ENCODE measurements around the gene FGF18. TPM values are rescaled to one million over a fixed set of nuclear protein-coding genes. Genes with fewer than 3 reads are reported as not detected.

FGF18 gene
- total RNA-seq, 4 donors from 2014 or later, result 0.14 to 0.32 TPM; not detected in 2

GRCh38 chr5:171433352-171433698 lies 13.9 kb downstream of the FGF18 start:
- Histone ChIP-seq H3K4me1 (no peaks in the 10 kb centered on the region), H3K9me3 (no peaks in the 10 kb centered on the region), H3K36me3 (no peaks in the 10 kb centered on the region), H3K27me3 (no peaks in the 10 kb centered on the region), H3K4me3 (no peak overlapping the region), H3K27ac (no peak overlapping the region)
- no peak for TF ChIP-seq POLR2AphosphoS5 (IDR thresholded peaks at IDR 0.05)
- TF ChIP-seq EP300 (IDR thresholded peaks at IDR 0.05; ENCODE audit: low read depth), result no peak
- TF ChIP-seq POLR2A (IDR thresholded peaks at IDR 0.05), result no peak
- no peak for TF ChIP-seq CTCF (IDR thresholded peaks at IDR 0.05)
- WGBS, 2 donors (ENCODE audit: low coverage in 1 of 2), result 57 to 80% methylated on average over 2 to 6 of the region's 6 CpGs
- intact Hi-C loops (cut with DNase I; ENCODE audit: low total_unique reads) (no loop called here), in situ Hi-C loops (cut with MboI; ENCODE audit: low pct_ligation_motif_present in 1 of 4, low pct_unique_long_range_greater_than_20kb in 1 of 4, low sequenced_read_pairs in 3 of 4) (loop anchor here in 1 of 4 donors (25.0 kb wide), 1 partner anchor 454 kb away; no protein-coding TSS in a partner anchor)
- no peak for DNase-seq

- no peaks in the 10 kb centered on the region for H3K36me3 ChIP-seq
- H3K9me3 ChIP-seq, result no peaks in the 10 kb centered on the region
- 92% methylated on average over 5 of the region's 5 CpGs; no CpG with 5 or more reads in 1 of the 2 donors for WGBS, 2 donors (ENCODE audit: low coverage in 1 of 2)
- DNase-seq, result no peak
- in situ Hi-C loops (cut with MboI; ENCODE audit: low pct_ligation_motif_present in 1 of 4, low pct_unique_long_range_greater_than_20kb in 1 of 4, low sequenced_read_pairs in 3 of 4), result loop anchor here in 1 of 4 donors (25.0 kb wide), 1 partner anchor 453 kb away; no protein-coding TSS in a partner anchor
- H3K4me3 ChIP-seq, result no peak overlapping the region
- TF ChIP-seq POLR2A (IDR thresholded peaks at IDR 0.05), result no peak
- TF ChIP-seq POLR2AphosphoS5 (IDR thresholded peaks at IDR 0.05), result no peak
- TF ChIP-seq EP300 (IDR thresholded peaks at IDR 0.05; ENCODE audit: low read depth), result no peak
- no peak for TF ChIP-seq CTCF (IDR thresholded peaks at IDR 0.05)
- H3K4me1 ChIP-seq, result no peaks in the 10 kb centered on the region
- no peaks in the 10 kb centered on the region for H3K27me3 ChIP-seq
- no peak overlapping the region for H3K27ac ChIP-seq
- intact Hi-C loops (cut with DNase I; ENCODE audit: low total_unique reads), result no loop called here
Observed at GRCh38 chr5:171433982-171434676, 14.7 kb downstream of the FGF18 start.

GRCh38 chr5:171434874-171435273 lies 15.4 kb downstream of the FGF18 start:
- TF ChIP-seq CTCF (IDR thresholded peaks at IDR 0.05) (no peak), EP300 (IDR thresholded peaks at IDR 0.05; ENCODE audit: low read depth) (no peak), POLR2A (IDR thresholded peaks at IDR 0.05) (no peak), POLR2AphosphoS5 (IDR thresholded peaks at IDR 0.05) (no peak)
- Histone ChIP-seq H3K27me3 (no peaks in the 10 kb centered on the region), H3K9me3 (no peaks in the 10 kb centered on the region), H3K27ac (no peak overlapping the region), H3K36me3 (no peaks in the 10 kb centered on the region), H3K4me1 (no peaks in the 10 kb centered on the region), H3K4me3 (no peak overlapping the region)
- in situ Hi-C loops (cut with MboI; ENCODE audit: low pct_ligation_motif_present in 1 of 4, low pct_unique_long_range_greater_than_20kb in 1 of 4, low sequenced_read_pairs in 3 of 4) (loop anchor here in 1 of 4 donors (25.0 kb wide), 1 partner anchor 452 kb away; no protein-coding TSS in a partner anchor), intact Hi-C loops (cut with DNase I; ENCODE audit: low total_unique reads) (no loop called here)
- 84 to 88% methylated on average over 3 to 4 of the region's 4 CpGs for WGBS, 2 donors (ENCODE audit: low coverage in 1 of 2)
- DNase-seq, result no peak

- Histone ChIP-seq H3K27ac (no peak overlapping the region), H3K9me3 (no peaks in the 10 kb centered on the region), H3K27me3 (no peaks in the 10 kb centered on the region), H3K36me3 (no peaks in the 10 kb centered on the region), H3K4me3 (no peak overlapping the region), H3K4me1 (no peaks in the 10 kb centered on the region)
- intact Hi-C loops (cut with DNase I; ENCODE audit: low total_unique reads) (no loop called here), in situ Hi-C loops (cut with MboI; ENCODE audit: low pct_ligation_motif_present in 1 of 4, low pct_unique_long_range_greater_than_20kb in 1 of 4, low sequenced_read_pairs in 3 of 4) (loop anchor here in 1 of 4 donors (25.0 kb wide), 1 partner anchor 451 kb away; no protein-coding TSS in a partner anchor)
- TF ChIP-seq POLR2AphosphoS5 (IDR thresholded peaks at IDR 0.05), result no peak
- WGBS, 2 donors (ENCODE audit: low coverage in 1 of 2), result 91% methylated on average over 19 of the region's 20 CpGs; no CpG with 5 or more reads in 1 of the 2 donors
- DNase-seq, result no peak
Observed at GRCh38 chr5:171435908-171436307, 16.5 kb downstream of the FGF18 start.
